ENCODE data around the gene DYNC1I1.

- TF ChIP-seq CTCF (IDR thresholded peaks at IDR 0.05) (no peak), POLR2AphosphoS5 (IDR thresholded peaks at IDR 0.05) (no peak), POLR2A (IDR thresholded peaks at IDR 0.05) (no peak)
These were observed 279.9 kb downstream of the DYNC1I1 start for GRCh38 chr7:96052289-96052688.

Measured in upper lobe of left lung (tissue), 4 donors.